BE2C (cell line): ENCODE data around the gene PPP6R2.

Source experiments
- DNase-seq: peaks from one replicate; pipeline ENCODE4 v3.0.0-alpha.2; 2020
- H3K27me3 ChIP-seq: fragments of 250-450 bp; sonication (Bioruptor Pico); 2 replicates; pipeline ENCODE4 v1.5.1; 2020; ENCODE audit warnings: mild to moderate bottlenecking
- H3K36me3 ChIP-seq: fragments of 250-450 bp; sonication (Bioruptor Pico); 2 replicates; pipeline ENCODE4 v1.5.1; 2020; ENCODE audit warnings: mild to moderate bottlenecking
- H3K4me1 ChIP-seq: fragments of 250-450 bp; sonication (Bioruptor Pico); 2 replicates; pipeline ENCODE4 v1.5.1; 2020
- H3K4me3 ChIP-seq: 2 replicates; pipeline ENCODE4 v1.5.1; 2011; ENCODE audit warnings: low read depth, low read length
- H3K9me3 ChIP-seq: fragments of 250-450 bp; sonication (Bioruptor Pico); 2 replicates; pipeline ENCODE4 v1.5.1; 2020
- TF ChIP-seq, protein P1 (sequence below): IDR thresholded peaks from 2 replicates; pipeline ENCODE4 v1.5.1; 2012; ENCODE audit warnings: mild to moderate bottlenecking, low read depth, low read length

Gene PPP6R2

GRCh38 chr22:50470491-50470890, 127.4 kb downstream of the PPP6R2 start:
- no peaks in the 10 kb centered on the region; the same call in 1 of the 2 replicates for H3K4me1 ChIP-seq
- no peaks in the 10 kb centered on the region for H3K27me3 ChIP-seq

GRCh38 chr22:50471197-50471847, 128.2 kb downstream of the PPP6R2 start:
- no peaks in the 10 kb centered on the region; the same call in 1 of the 2 replicates for H3K4me1 ChIP-seq
- H3K27me3 ChIP-seq: no peaks in the 10 kb centered on the region
- TF ChIP-seq, protein P1, sequence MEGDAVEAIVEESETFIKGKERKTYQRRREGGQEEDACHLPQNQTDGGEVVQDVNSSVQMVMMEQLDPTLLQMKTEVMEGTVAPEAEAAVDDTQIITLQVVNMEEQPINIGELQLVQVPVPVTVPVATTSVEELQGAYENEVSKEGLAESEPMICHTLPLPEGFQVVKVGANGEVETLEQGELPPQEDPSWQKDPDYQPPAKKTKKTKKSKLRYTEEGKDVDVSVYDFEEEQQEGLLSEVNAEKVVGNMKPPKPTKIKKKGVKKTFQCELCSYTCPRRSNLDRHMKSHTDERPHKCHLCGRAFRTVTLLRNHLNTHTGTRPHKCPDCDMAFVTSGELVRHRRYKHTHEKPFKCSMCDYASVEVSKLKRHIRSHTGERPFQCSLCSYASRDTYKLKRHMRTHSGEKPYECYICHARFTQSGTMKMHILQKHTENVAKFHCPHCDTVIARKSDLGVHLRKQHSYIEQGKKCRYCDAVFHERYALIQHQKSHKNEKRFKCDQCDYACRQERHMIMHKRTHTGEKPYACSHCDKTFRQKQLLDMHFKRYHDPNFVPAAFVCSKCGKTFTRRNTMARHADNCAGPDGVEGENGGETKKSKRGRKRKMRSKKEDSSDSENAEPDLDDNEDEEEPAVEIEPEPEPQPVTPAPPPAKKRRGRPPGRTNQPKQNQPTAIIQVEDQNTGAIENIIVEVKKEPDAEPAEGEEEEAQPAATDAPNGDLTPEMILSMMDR: no peak
- H3K9me3 ChIP-seq: no peaks in the 10 kb centered on the region
- DNase-seq: no peak
- no peak overlapping the region for H3K4me3 ChIP-seq
- H3K36me3 ChIP-seq: peaks cover 16% of the 10 kb centered on the region

More at GRCh38 chr22:50470491-50470890, 127.4 kb downstream of the PPP6R2 start:
- H3K9me3 ChIP-seq: no peaks in the 10 kb centered on the region
- no peak for DNase-seq
- H3K4me3 ChIP-seq: no peak overlapping the region
- TF ChIP-seq, protein P1: no peak
- peaks cover 24% of the 10 kb centered on the region for H3K36me3 ChIP-seq

DNA sequence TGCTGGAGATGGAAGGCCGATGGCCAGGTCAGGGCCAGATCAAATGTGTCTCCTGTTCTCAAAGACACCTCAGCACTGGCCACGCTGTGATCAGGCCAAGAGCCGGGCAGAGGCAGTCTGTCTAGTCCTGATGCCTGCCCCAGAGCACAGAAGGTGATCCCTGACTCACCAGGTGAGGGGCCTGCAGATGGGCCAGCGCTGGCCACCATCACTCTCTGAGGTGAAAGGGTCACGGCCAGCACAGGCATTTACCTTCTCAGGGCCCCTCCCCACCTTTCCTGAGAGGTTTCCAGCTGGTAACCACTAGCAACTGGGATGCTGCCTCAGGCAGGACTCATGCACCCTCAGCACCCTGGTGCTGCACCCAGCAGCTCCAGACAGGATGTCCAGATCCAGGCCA, 128.8 kb downstream of the PPP6R2 start:
- peaks cover 9% of the 10 kb centered on the region for H3K36me3 ChIP-seq
- H3K27me3 ChIP-seq: no peaks in the 10 kb centered on the region
- H3K4me1 ChIP-seq: no peaks in the 10 kb centered on the region; the same call in 1 of the 2 replicates
- H3K9me3 ChIP-seq: no peaks in the 10 kb centered on the region
- H3K4me3 ChIP-seq: no peak overlapping the region
- no peak for DNase-seq
- TF ChIP-seq, protein P1: no peak

DNA sequence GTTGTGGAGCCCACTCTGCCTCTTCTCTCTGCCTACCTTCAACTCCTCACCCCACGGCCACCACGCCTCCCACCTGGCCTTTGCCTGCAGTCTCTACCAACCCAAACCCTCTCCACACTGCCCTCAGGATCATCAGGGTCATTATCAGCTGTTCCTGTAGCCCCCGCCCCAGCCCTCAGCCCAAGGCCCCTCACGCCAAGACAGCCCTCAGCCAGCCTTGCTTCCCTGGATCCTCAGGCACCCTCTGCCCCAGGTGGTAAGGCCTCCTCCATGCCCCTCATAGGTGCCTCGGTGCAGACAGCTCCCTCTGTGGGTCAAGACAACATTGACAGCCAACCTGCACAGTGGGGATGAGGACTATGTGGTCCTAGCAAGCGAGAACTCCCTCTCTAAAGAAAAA, 130.0 kb downstream of the PPP6R2 start:
- DNase-seq: no peak
- H3K36me3 ChIP-seq: peaks cover 5% of the 10 kb centered on the region; the same call in 1 of the 2 replicates
- H3K27me3 ChIP-seq: no peaks in the 10 kb centered on the region
- TF ChIP-seq, protein P1: peak; percentile 50
- no peak overlapping the region for H3K4me3 ChIP-seq
- H3K4me1 ChIP-seq: no peaks in the 10 kb centered on the region; the same call in 1 of the 2 replicates
- H3K9me3 ChIP-seq: no peaks in the 10 kb centered on the region

DNA sequence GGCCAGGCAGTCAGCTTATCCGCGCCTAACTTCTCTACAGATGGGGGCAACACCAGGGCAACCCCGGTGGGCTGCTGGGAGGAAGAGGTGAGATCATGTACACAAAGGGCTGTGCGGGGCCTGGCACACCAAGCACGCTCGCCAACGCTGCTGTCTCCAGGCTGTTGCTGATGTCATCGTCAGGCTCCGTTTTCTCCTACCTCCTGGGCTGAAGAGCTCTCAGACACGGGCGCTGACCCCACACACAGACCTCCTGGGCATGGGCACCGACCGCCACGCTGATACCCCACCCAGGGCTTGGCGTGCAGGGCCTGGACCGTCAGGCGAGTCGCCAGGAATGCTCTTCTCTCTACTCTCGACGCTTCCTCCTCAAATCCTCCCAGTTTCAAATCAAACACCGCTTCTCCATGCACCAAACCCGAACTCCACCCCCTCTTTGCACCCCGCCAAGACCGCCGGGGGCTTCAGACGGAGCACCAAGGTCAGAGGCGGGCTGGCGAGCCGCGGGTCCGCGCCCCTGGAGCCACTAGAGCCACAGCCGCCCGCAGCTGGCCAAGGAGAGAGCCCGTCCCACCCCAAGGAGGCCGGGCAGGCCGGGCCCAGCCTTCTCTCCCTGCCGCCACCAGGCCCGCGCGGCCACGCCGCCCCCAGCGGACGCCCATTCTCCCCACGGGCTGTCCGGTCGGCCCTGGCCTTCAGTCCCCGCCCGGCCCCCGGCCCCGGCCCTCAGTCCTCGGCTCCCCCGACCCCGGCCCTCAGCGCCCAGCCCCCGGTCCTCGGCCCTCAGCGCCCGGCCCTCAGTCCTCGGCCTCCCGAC, 130.9 kb downstream of the PPP6R2 start:
- Histone ChIP-seq H3K4me3 (peak overlapping the region; percentile 74), H3K27me3 (no peaks in the 10 kb centered on the region), H3K4me1 (no peaks in the 10 kb centered on the region; the same call in 1 of the 2 replicates), H3K36me3 (peaks cover 5% of the 10 kb centered on the region; the same call in 1 of the 2 replicates), H3K9me3 (no peaks in the 10 kb centered on the region)
- TF ChIP-seq, protein P1: no peak
- peak; percentile 44 for DNase-seq
